Mucosa of descending colon (tissue), 3 donors: Measurements from ENCODE around the gene ARHGEF10L. TPM values are rescaled to one million over a fixed set of nuclear protein-coding genes. Genes with fewer than 3 reads are reported as not detected.

ENCODE experiments used
- ATAC-seq: fragments of 200-7000 bp; cut with Tn5 transposase; one replicate; pipeline ENCODE4 v1.9.1; 2020; ENCODE audit warnings: mild to moderate bottlenecking, moderate library complexity
- DNase-seq, 3 donors: peaks; one replicate each; pipeline ENCODE4 v3.0.0-alpha.2; 2020
- H3K36me3 ChIP-seq: fragments of 200-600 bp; one replicate; pipeline ENCODE4 v1.8.0; 2021; ENCODE audit warnings: low read depth, mild to moderate bottlenecking
- H3K4me1 ChIP-seq: fragments of 200-600 bp; one replicate; pipeline ENCODE4 v1.8.0; 2021; ENCODE audit warnings: low read depth, mild to moderate bottlenecking
- H3K4me3 ChIP-seq: fragments of 200-600 bp; one replicate; pipeline ENCODE4 v1.8.0; 2021; ENCODE audit warnings: mild to moderate bottlenecking
- H3K9me3 ChIP-seq: fragments of 200-600 bp; one replicate; pipeline ENCODE4 v1.8.0; 2021; ENCODE audit warnings: mild to moderate bottlenecking
- intact Hi-C, 2 donors: fragments of 100-400 bp; cut with DNase I in 1 of 2; cut with micrococcal nuclease in 1 of 2; formaldehyde crosslinking; loops; one replicate each; pipeline versions ENCODE4 v1.11.0 to v1.11.1; 2022; cut with DNase I, micrococcal nuclease
- total RNA-seq, 3 donors: library from RNA; stranded (reverse); fragmentation: NEBNext Ultra II Directional in 2 of 3; extraction: Animal tissue kit (Norgen Biotek cat#: 25700) in 2 of 3; gene quantifications; one replicate each; pipeline versions ENCODE4 v1.2.1 to v1.2.4, GENCODE V29; 2021 to 2023
- TF ChIP-seq, protein P1 (sequence below): fragments of 200-600 bp; IDR thresholded peaks from one replicate; pipeline ENCODE4 v1.8.0; 2022; ENCODE audit warnings: antibody characterized with exemption, mild to moderate bottlenecking
- donor health status: DM: no; HTN: no; CAD: no; lungs with moderate emphysema.
- donor health status: DM: no; HTN: no; CAD: no.
- donor health status: DM: no; HTN: yes; CAD: no.

The ARHGEF10L gene
- total RNA-seq, 3 donors from 2014 or later: 87.6 to 146 (median 144) TPM

DNA sequence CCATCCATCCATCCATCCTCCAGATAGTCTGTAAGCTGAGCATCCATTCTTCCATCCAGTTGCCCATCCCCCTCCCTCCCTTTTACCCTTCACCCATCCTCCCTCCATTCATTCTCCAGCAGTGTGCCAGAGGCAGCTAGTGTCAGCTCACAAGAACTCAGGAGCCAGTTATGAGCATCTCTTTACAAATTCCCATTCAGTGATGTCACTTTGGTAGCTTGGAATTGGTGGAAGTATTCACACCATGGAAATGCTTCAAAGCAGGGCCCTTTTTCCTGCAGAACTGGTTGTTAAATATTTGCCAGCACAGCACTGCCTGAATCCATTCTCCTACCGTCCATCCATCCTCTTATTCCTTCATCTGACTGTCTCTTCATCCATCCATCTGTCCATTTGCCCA, 72.5 kb downstream of the ARHGEF10L start:
- TF ChIP-seq, protein P1, sequence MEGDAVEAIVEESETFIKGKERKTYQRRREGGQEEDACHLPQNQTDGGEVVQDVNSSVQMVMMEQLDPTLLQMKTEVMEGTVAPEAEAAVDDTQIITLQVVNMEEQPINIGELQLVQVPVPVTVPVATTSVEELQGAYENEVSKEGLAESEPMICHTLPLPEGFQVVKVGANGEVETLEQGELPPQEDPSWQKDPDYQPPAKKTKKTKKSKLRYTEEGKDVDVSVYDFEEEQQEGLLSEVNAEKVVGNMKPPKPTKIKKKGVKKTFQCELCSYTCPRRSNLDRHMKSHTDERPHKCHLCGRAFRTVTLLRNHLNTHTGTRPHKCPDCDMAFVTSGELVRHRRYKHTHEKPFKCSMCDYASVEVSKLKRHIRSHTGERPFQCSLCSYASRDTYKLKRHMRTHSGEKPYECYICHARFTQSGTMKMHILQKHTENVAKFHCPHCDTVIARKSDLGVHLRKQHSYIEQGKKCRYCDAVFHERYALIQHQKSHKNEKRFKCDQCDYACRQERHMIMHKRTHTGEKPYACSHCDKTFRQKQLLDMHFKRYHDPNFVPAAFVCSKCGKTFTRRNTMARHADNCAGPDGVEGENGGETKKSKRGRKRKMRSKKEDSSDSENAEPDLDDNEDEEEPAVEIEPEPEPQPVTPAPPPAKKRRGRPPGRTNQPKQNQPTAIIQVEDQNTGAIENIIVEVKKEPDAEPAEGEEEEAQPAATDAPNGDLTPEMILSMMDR: no peak

GRCh38 chr1:17612831-17613230, 73.3 kb downstream of the ARHGEF10L start:
- H3K4me3 ChIP-seq: no peak overlapping the region
- ATAC-seq (no peak), DNase-seq (no peak)
- no peaks in the 10 kb centered on the region for H3K9me3 ChIP-seq
- intact Hi-C loops: no loop called here
- TF ChIP-seq, protein P1: no peak
- H3K4me1 ChIP-seq: no peaks in the 10 kb centered on the region
- peaks cover 6% of the 10 kb centered on the region for H3K36me3 ChIP-seq

More for the DNA sequence above, 72.5 kb downstream of the ARHGEF10L start:
- Histone ChIP-seq H3K9me3 (no peaks in the 10 kb centered on the region), H3K4me1 (no peaks in the 10 kb centered on the region), H3K4me3 (no peak overlapping the region), H3K36me3 (peaks cover 5% of the 10 kb centered on the region)
- no peak for ATAC-seq
- DNase-seq: no peak
- intact Hi-C loops: no loop called here

DNA sequence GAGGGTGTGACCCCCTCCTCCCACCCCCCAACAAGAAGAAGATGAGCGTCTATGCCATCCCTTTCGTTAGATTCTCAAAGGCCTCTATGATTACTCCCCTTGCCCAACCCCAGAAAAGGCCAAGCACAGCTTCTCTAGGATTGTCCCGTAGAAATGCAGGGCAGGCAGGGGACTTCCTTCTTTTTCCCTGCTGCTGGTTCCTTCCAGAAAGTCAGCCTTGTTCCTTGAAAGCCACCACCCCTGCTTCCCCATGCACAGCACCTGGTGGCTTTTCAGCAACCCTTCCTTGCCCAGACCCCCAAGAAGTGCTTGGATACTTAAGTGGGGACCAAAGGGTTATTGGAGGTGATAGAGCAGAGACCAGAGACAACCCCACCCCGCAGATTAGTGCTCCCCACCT, 75.1 kb downstream of the ARHGEF10L start:
- no peak for DNase-seq
- H3K4me1 ChIP-seq: no peaks in the 10 kb centered on the region
- no peak overlapping the region for H3K4me3 ChIP-seq
- no peaks in the 10 kb centered on the region for H3K9me3 ChIP-seq
- no peak for ATAC-seq
- intact Hi-C loops: no loop called here
- TF ChIP-seq, protein P1: no peak
- H3K36me3 ChIP-seq: peaks cover 17% of the 10 kb centered on the region

- ATAC-seq (no peak), DNase-seq (no peak)
- Histone ChIP-seq H3K36me3 (peaks cover 17% of the 10 kb centered on the region), H3K4me3 (no peak overlapping the region), H3K9me3 (no peaks in the 10 kb centered on the region), H3K4me1 (no peaks in the 10 kb centered on the region)
- intact Hi-C loops: no loop called here
- TF ChIP-seq, protein P1: no peak
Observed at GRCh38 chr1:17615157-17615556, 75.7 kb downstream of the ARHGEF10L start.

DNA sequence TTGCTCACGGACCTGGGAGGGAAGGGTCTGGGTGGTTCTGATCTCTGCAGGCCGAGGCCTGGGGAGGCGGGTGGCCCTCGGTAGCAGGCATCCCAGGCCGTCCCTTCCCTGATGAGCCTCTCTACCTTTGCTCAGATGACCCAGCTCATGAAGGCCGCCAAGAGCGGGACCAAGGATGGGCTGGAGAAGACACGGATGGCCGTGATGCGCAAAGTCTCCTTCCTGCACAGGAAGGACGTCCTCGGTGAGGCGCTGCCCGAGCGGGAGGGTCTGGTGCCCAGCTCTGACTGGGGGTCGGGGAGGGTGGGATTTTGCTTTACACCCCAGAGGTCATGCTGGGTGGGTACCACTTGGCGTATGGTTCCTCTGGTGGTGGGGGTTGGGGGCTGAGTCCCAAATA, 76.5 kb downstream of the ARHGEF10L start:
- intact Hi-C loops: no loop called here
- ATAC-seq (no peak), DNase-seq (no peak)
- no peaks in the 10 kb centered on the region for H3K4me1 ChIP-seq
- H3K9me3 ChIP-seq: no peaks in the 10 kb centered on the region
- H3K4me3 ChIP-seq: no peak overlapping the region
- H3K36me3 ChIP-seq: peaks cover 18% of the 10 kb centered on the region
- TF ChIP-seq, protein P1: no peak

DNA sequence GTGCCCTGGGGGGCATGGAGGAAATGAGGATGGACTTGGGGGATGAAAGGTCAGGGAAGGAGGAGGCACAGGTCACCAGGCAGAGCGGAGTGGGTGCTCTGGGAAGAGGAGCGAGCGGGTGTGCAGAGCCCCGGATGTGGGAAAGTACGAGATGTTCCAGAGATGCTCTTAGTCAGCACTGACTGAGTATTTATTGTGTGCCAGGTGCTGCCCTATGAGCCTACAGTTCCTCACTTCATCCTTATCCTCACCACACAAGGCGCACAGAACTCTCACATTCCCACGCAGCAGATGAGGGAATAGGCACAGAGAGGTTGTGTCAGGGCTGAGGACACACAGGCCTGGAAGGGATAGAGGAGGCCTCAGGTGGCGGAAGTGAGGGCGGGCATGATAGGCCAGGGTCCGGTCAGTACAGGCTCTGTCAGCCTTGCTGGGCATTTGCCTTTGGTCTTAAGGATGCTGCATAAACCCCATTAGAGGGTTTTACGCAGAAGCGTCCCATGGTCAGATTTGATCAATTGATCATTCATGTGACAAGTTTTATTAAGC, 77.3 kb downstream of the ARHGEF10L start:
- ATAC-seq (no peak), DNase-seq (no peak)
- Histone ChIP-seq H3K36me3 (peaks cover 21% of the 10 kb centered on the region), H3K4me3 (no peak overlapping the region), H3K4me1 (no peaks in the 10 kb centered on the region), H3K9me3 (no peaks in the 10 kb centered on the region)
- intact Hi-C loops: no loop called here
- TF ChIP-seq, protein P1: no peak
